OCI-LY1 (cell line): ENCODE results near the gene TULP4.

Experiments used
- H2AFZ ChIP-seq: fragments of 200-600 bp; sonication (generic), shearing (Covaris generic); 2 replicates; pipeline ENCODE4 v1.6.0; 2014; ENCODE audit warnings: antibody characterized with exemption, mild to moderate bottlenecking, low read length
- H3F3A ChIP-seq: fragments of 200-600 bp; sonication (generic), shearing (Covaris generic); 2 replicates; pipeline ENCODE4 v1.6.0; 2014; ENCODE audit warnings: mild to moderate bottlenecking, antibody characterized with exemption, low read length, moderate library complexity; ENCODE audit not compliant: insufficient read depth
- H3K27ac ChIP-seq: fragments of 200-600 bp; sonication (generic); 2 replicates; pipeline ENCODE4 v1.5.1; 2014; ENCODE audit warnings: low read length, mixed run types, mild to moderate bottlenecking, low read depth; ENCODE audit not compliant: poor library complexity, severe bottlenecking
- H3K27me3 ChIP-seq: fragments of 200-600 bp; sonication (generic); 2 replicates; pipeline ENCODE4 v1.6.0; 2014; ENCODE audit warnings: antibody characterized with exemption, mild to moderate bottlenecking, low read length, moderate library complexity; ENCODE audit not compliant: insufficient read depth
- H3K36me3 ChIP-seq: fragments of 200-600 bp; sonication (generic); 2 replicates; pipeline ENCODE4 v1.6.1; 2014; ENCODE audit warnings: mild to moderate bottlenecking, antibody characterized with exemption, low read length, moderate library complexity, mixed read lengths; ENCODE audit not compliant: insufficient read depth
- H3K4me1 ChIP-seq: fragments of 200-600 bp; sonication (generic); 2 replicates; pipeline ENCODE4 v1.5.1; 2014; ENCODE audit warnings: mild to moderate bottlenecking, low read length, moderate library complexity; ENCODE audit not compliant: insufficient read depth, severe bottlenecking
- H3K4me2 ChIP-seq: fragments of 200-600 bp; sonication (generic), shearing (Covaris generic); 2 replicates; pipeline ENCODE4 v1.6.1; 2014; ENCODE audit warnings: low read length
- H3K4me3 ChIP-seq: fragments of 200-600 bp; sonication (generic); 2 replicates; pipeline ENCODE4 v1.5.1; 2014; ENCODE audit warnings: low read length, low read depth, mild to moderate bottlenecking, mixed read lengths; ENCODE audit not compliant: poor library complexity, severe bottlenecking
- H3K79me2 ChIP-seq: fragments of 200-600 bp; shearing (Covaris generic); 2 replicates; pipeline ENCODE4 v1.6.1; 2016; ENCODE audit warnings: mixed run types, low read length, mixed read lengths; ENCODE audit not compliant: insufficient read depth
- H3K9ac ChIP-seq: fragments of 200-600 bp; sonication (generic), shearing (Covaris generic); 2 replicates; pipeline ENCODE4 v1.6.1; 2014; ENCODE audit warnings: mild to moderate bottlenecking, low read length, mixed read lengths
- H3K9me2 ChIP-seq: fragments of 200-600 bp; sonication (generic), shearing (Covaris generic); 2 replicates; pipeline ENCODE4 v1.6.1; 2014; ENCODE audit warnings: low read depth, mild to moderate bottlenecking, low read length, mixed read lengths
- H3K9me3 ChIP-seq: fragments of 200-600 bp; shearing (Covaris generic); 2 replicates; pipeline ENCODE4 v1.6.1; 2014; ENCODE audit warnings: low read length, mixed read lengths
- H4K20me1 ChIP-seq: fragments of 200-600 bp; sonication (generic), shearing (Covaris generic); 2 replicates; pipeline ENCODE4 v1.6.0; 2016; ENCODE audit warnings: mild to moderate bottlenecking, low read length; ENCODE audit not compliant: insufficient read depth
- CTCF ChIP-seq: fragments of 200-600 bp; sonication (generic), shearing (Covaris generic); IDR thresholded peaks from 2 replicates; pipeline ENCODE4 v1.5.1; 2017; ENCODE audit warnings: mild to moderate bottlenecking, antibody characterized with exemption, low read length, moderate library complexity, mixed read lengths
- EZH2 ChIP-seq: fragments of 200-600 bp; sonication (generic), shearing (Covaris generic); IDR thresholded peaks from 2 replicates; pipeline ENCODE4 v1.8.0; 2017; ENCODE audit warnings: borderline replicate concordance, mixed run types, mild to moderate bottlenecking, antibody characterized with exemption, low read length, moderate library complexity, mixed read lengths

Gene TULP4

GRCh38 chr6:158481690-158482473, 169.6 kb downstream of the TULP4 start:
- H3K79me2 ChIP-seq, result no peaks in the 10 kb centered on the region
- no peaks in the 10 kb centered on the region for H3K4me1 ChIP-seq
- H4K20me1 ChIP-seq, result no peaks in the 10 kb centered on the region
- H2AFZ ChIP-seq, result no peak overlapping the region
- H3K27ac ChIP-seq, result no peak overlapping the region
- H3K36me3 ChIP-seq, result peaks cover 82% of the 10 kb centered on the region
- H3K9me3 ChIP-seq, result no peaks in the 10 kb centered on the region
- no peak overlapping the region for H3K4me3 ChIP-seq
- H3K9ac ChIP-seq, result no peak overlapping the region
- no peaks in the 10 kb centered on the region for H3F3A ChIP-seq
- no peak overlapping the region for H3K4me2 ChIP-seq
- no peaks in the 10 kb centered on the region for H3K27me3 ChIP-seq
- TF ChIP-seq EZH2 (no peak), CTCF (no peak)
- no peaks in the 10 kb centered on the region for H3K9me2 ChIP-seq

GRCh38 chr6:158485431-158485830, 173.2 kb downstream of the TULP4 start:
- no peaks in the 10 kb centered on the region for H3K9me3 ChIP-seq
- H3K27ac ChIP-seq, result no peak overlapping the region
- no peaks in the 10 kb centered on the region for H3K79me2 ChIP-seq
- H3K4me3 ChIP-seq, result no peak overlapping the region
- H3K4me2 ChIP-seq, result no peak overlapping the region
- no peaks in the 10 kb centered on the region for H3K9me2 ChIP-seq
- H2AFZ ChIP-seq, result no peak overlapping the region
- peaks cover 71% of the 10 kb centered on the region for H3K36me3 ChIP-seq
- no peaks in the 10 kb centered on the region for H3K4me1 ChIP-seq
- H3F3A ChIP-seq, result no peaks in the 10 kb centered on the region; the same call in 1 of the 2 replicates
- H3K9ac ChIP-seq, result no peak overlapping the region
- H3K27me3 ChIP-seq, result no peaks in the 10 kb centered on the region
- no peaks in the 10 kb centered on the region for H4K20me1 ChIP-seq
- TF ChIP-seq CTCF, result no peak
- no peak for TF ChIP-seq EZH2

- H3K4me2 ChIP-seq, result no peak overlapping the region
- no peaks in the 10 kb centered on the region; the same call in 1 of the 2 replicates for H3F3A ChIP-seq
- H3K9me3 ChIP-seq, result no peaks in the 10 kb centered on the region
- peaks cover 50% of the 10 kb centered on the region for H3K36me3 ChIP-seq
- no peak overlapping the region for H3K27ac ChIP-seq
- H3K79me2 ChIP-seq, result no peaks in the 10 kb centered on the region
- no peak overlapping the region for H2AFZ ChIP-seq
- H3K27me3 ChIP-seq, result no peaks in the 10 kb centered on the region
- no peaks in the 10 kb centered on the region for H3K4me1 ChIP-seq
- no peaks in the 10 kb centered on the region for H3K9me2 ChIP-seq
- no peak overlapping the region for H3K9ac ChIP-seq
- no peaks in the 10 kb centered on the region for H4K20me1 ChIP-seq
- no peak for TF ChIP-seq CTCF
- TF ChIP-seq EZH2, result no peak
- no peak overlapping the region for H3K4me3 ChIP-seq
Observed at GRCh38 chr6:158487495-158487894, 175.2 kb downstream of the TULP4 start.
